ENCODE data around the gene IFI35.

Gene IFI35

GRCh38 chr17:43025766-43026537, 19.4 kb downstream of the IFI35 start:
- no peaks in the 10 kb centered on the region for H3K36me3 ChIP-seq (ENCODE audit: control insufficient read depth in 2 of 2, insufficient read depth in 2 of 2, low read length in 2 of 2)
- no peaks in the 10 kb centered on the region for H3K9me3 ChIP-seq (ENCODE audit: control insufficient read depth in 2 of 2, low read length in 2 of 2)
- H3K4me3 ChIP-seq (ENCODE audit: low read length in 2 of 2) = no peak overlapping the region
- H3K4me1 ChIP-seq (ENCODE audit: control insufficient read depth, insufficient read depth, low read length) = peaks cover 12% of the 10 kb centered on the region
- H3K9ac ChIP-seq (ENCODE audit: low read length in 2 of 2) = no peak overlapping the region
- H3K27me3 ChIP-seq (ENCODE audit: control insufficient read depth in 1 of 2, insufficient read depth in 2 of 2, low read length in 2 of 2) = no peaks in the 10 kb centered on the region
- no peak overlapping the region for H3K27ac ChIP-seq (ENCODE audit: low read length)

- Histone ChIP-seq H3K9me3 (ENCODE audit: control insufficient read depth in 2 of 2, low read length in 2 of 2) (no peaks in the 10 kb centered on the region), H3K27me3 (ENCODE audit: control insufficient read depth in 1 of 2, insufficient read depth in 2 of 2, low read length in 2 of 2) (no peaks in the 10 kb centered on the region), H3K36me3 (ENCODE audit: control insufficient read depth in 2 of 2, insufficient read depth in 2 of 2, low read length in 2 of 2) (no peaks in the 10 kb centered on the region), H3K9ac (ENCODE audit: low read length in 2 of 2) (no peak overlapping the region), H3K27ac (ENCODE audit: low read length) (no peak overlapping the region), H3K4me1 (ENCODE audit: control insufficient read depth, insufficient read depth, low read length) (peaks cover 9% of the 10 kb centered on the region), H3K4me3 (ENCODE audit: low read length in 2 of 2) (no peak overlapping the region)
Observed at GRCh38 chr17:43026595-43026994, 20.0 kb downstream of the IFI35 start.

GRCh38 chr17:43027091-43028032, 20.8 kb downstream of the IFI35 start:
- Histone ChIP-seq H3K36me3 (ENCODE audit: control insufficient read depth in 2 of 2, insufficient read depth in 2 of 2, low read length in 2 of 2) (no peaks in the 10 kb centered on the region), H3K27ac (ENCODE audit: low read length) (no peak overlapping the region), H3K4me3 (ENCODE audit: low read length in 2 of 2) (no peak overlapping the region), H3K9ac (ENCODE audit: low read length in 2 of 2) (no peak overlapping the region), H3K9me3 (ENCODE audit: control insufficient read depth in 2 of 2, low read length in 2 of 2) (no peaks in the 10 kb centered on the region), H3K27me3 (ENCODE audit: control insufficient read depth in 1 of 2, insufficient read depth in 2 of 2, low read length in 2 of 2) (no peaks in the 10 kb centered on the region), H3K4me1 (ENCODE audit: control insufficient read depth, insufficient read depth, low read length) (peaks cover 9% of the 10 kb centered on the region)

- Histone ChIP-seq H3K9me3 (ENCODE audit: control insufficient read depth in 2 of 2, low read length in 2 of 2) (no peaks in the 10 kb centered on the region), H3K36me3 (ENCODE audit: control insufficient read depth in 2 of 2, insufficient read depth in 2 of 2, low read length in 2 of 2) (no peaks in the 10 kb centered on the region), H3K27ac (ENCODE audit: low read length) (no peak overlapping the region)
Observed at GRCh38 chr17:43028221-43028861, 21.8 kb downstream of the IFI35 start.

GRCh38 chr17:43030137-43030767, 23.7 kb downstream of the IFI35 start:
- H3K36me3 ChIP-seq (ENCODE audit: control insufficient read depth in 2 of 2, insufficient read depth in 2 of 2, low read length in 2 of 2) = no peaks in the 10 kb centered on the region
- no peak overlapping the region for H3K27ac ChIP-seq (ENCODE audit: low read length)
- H3K9ac ChIP-seq (ENCODE audit: low read length in 2 of 2) = no peak overlapping the region
- H3K27me3 ChIP-seq (ENCODE audit: control insufficient read depth in 1 of 2, insufficient read depth in 2 of 2, low read length in 2 of 2) = no peaks in the 10 kb centered on the region
- H3K4me1 ChIP-seq (ENCODE audit: control insufficient read depth, insufficient read depth, low read length) = peaks cover 3% of the 10 kb centered on the region
- no peaks in the 10 kb centered on the region for H3K9me3 ChIP-seq (ENCODE audit: control insufficient read depth in 2 of 2, low read length in 2 of 2)
- H3K4me3 ChIP-seq (ENCODE audit: low read length in 2 of 2) = no peak overlapping the region

More at GRCh38 chr17:43028221-43028861, 21.8 kb downstream of the IFI35 start:
- H3K27me3 ChIP-seq (ENCODE audit: control insufficient read depth in 1 of 2, insufficient read depth in 2 of 2, low read length in 2 of 2) = no peaks in the 10 kb centered on the region
- no peak overlapping the region for H3K4me3 ChIP-seq (ENCODE audit: low read length in 2 of 2)
- no peak overlapping the region for H3K9ac ChIP-seq (ENCODE audit: low read length in 2 of 2)
- H3K4me1 ChIP-seq (ENCODE audit: control insufficient read depth, insufficient read depth, low read length) = peaks cover 9% of the 10 kb centered on the region

GRCh38 chr17:43031666-43032065, 25.1 kb downstream of the IFI35 start:
- H3K9ac ChIP-seq (ENCODE audit: low read length in 2 of 2) = no peak overlapping the region
- H3K36me3 ChIP-seq (ENCODE audit: control insufficient read depth in 2 of 2, insufficient read depth in 2 of 2, low read length in 2 of 2) = no peaks in the 10 kb centered on the region
- H3K27ac ChIP-seq (ENCODE audit: low read length) = no peak overlapping the region
- H3K4me3 ChIP-seq (ENCODE audit: low read length in 2 of 2) = no peak overlapping the region
- no peaks in the 10 kb centered on the region for H3K9me3 ChIP-seq (ENCODE audit: control insufficient read depth in 2 of 2, low read length in 2 of 2)
- no peaks in the 10 kb centered on the region for H3K27me3 ChIP-seq (ENCODE audit: control insufficient read depth in 1 of 2, insufficient read depth in 2 of 2, low read length in 2 of 2)
- no peaks in the 10 kb centered on the region for H3K4me1 ChIP-seq (ENCODE audit: control insufficient read depth, insufficient read depth, low read length)

GRCh38 chr17:43033948-43034881, 27.6 kb downstream of the IFI35 start:
- no peak overlapping the region for H3K4me3 ChIP-seq (ENCODE audit: low read length in 2 of 2)
- H3K27me3 ChIP-seq (ENCODE audit: control insufficient read depth in 1 of 2, insufficient read depth in 2 of 2, low read length in 2 of 2) = no peaks in the 10 kb centered on the region
- no peak overlapping the region for H3K9ac ChIP-seq (ENCODE audit: low read length in 2 of 2)
- no peaks in the 10 kb centered on the region for H3K36me3 ChIP-seq (ENCODE audit: control insufficient read depth in 2 of 2, insufficient read depth in 2 of 2, low read length in 2 of 2)
- H3K9me3 ChIP-seq (ENCODE audit: control insufficient read depth in 2 of 2, low read length in 2 of 2) = no peaks in the 10 kb centered on the region
- H3K4me1 ChIP-seq (ENCODE audit: control insufficient read depth, insufficient read depth, low read length) = no peaks in the 10 kb centered on the region
- no peak overlapping the region for H3K27ac ChIP-seq (ENCODE audit: low read length)

- no peak overlapping the region for H3K9ac ChIP-seq (ENCODE audit: low read length in 2 of 2)
Observed at GRCh38 chr17:43034894-43035293, 28.3 kb downstream of the IFI35 start.

GRCh38 chr17:43039646-43040045, 33.1 kb downstream of the IFI35 start:
- no peak overlapping the region for H3K27ac ChIP-seq (ENCODE audit: low read length)
- H3K9ac ChIP-seq (ENCODE audit: low read length in 2 of 2) = no peak overlapping the region
- H3K4me1 ChIP-seq (ENCODE audit: control insufficient read depth, insufficient read depth, low read length) = no peaks in the 10 kb centered on the region
- no peaks in the 10 kb centered on the region for H3K27me3 ChIP-seq (ENCODE audit: control insufficient read depth in 1 of 2, insufficient read depth in 2 of 2, low read length in 2 of 2)
- H3K36me3 ChIP-seq (ENCODE audit: control insufficient read depth in 2 of 2, insufficient read depth in 2 of 2, low read length in 2 of 2) = no peaks in the 10 kb centered on the region
- no peaks in the 10 kb centered on the region for H3K9me3 ChIP-seq (ENCODE audit: control insufficient read depth in 2 of 2, low read length in 2 of 2)
- H3K4me3 ChIP-seq (ENCODE audit: low read length in 2 of 2) = no peak overlapping the region

More at GRCh38 chr17:43034894-43035293, 28.3 kb downstream of the IFI35 start:
- H3K27ac ChIP-seq (ENCODE audit: low read length) = no peak overlapping the region
- H3K9me3 ChIP-seq (ENCODE audit: control insufficient read depth in 2 of 2, low read length in 2 of 2) = no peaks in the 10 kb centered on the region
- no peak overlapping the region for H3K4me3 ChIP-seq (ENCODE audit: low read length in 2 of 2)
- H3K27me3 ChIP-seq (ENCODE audit: control insufficient read depth in 1 of 2, insufficient read depth in 2 of 2, low read length in 2 of 2) = no peaks in the 10 kb centered on the region
- H3K4me1 ChIP-seq (ENCODE audit: control insufficient read depth, insufficient read depth, low read length) = no peaks in the 10 kb centered on the region
- no peaks in the 10 kb centered on the region for H3K36me3 ChIP-seq (ENCODE audit: control insufficient read depth in 2 of 2, insufficient read depth in 2 of 2, low read length in 2 of 2)

Data from stomach smooth muscle (tissue), 2 donors.